ENCODE data around the gene TLL2.

Gene TLL2

DNA sequence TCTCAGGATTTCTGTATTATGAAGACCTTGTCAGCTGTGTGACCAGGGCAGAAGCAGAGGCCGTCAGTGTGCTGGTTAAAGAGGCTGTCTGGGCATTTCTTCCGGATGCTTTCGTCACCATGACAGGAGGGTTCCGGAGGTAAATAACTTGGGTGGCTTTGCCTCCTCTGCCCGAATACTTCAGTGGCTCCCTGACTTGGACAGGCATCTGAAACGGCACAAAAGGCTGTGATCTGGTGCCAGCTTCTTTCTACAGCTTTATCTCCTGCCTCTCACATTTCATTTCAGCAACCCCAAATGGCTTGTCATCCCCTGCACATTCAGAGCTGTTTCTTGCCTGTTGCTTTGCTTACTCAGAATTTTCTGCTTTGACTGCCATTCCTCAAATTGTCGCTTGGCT, 186.3 kb downstream of the TLL2 start:
- TF ChIP-seq, protein P1, sequence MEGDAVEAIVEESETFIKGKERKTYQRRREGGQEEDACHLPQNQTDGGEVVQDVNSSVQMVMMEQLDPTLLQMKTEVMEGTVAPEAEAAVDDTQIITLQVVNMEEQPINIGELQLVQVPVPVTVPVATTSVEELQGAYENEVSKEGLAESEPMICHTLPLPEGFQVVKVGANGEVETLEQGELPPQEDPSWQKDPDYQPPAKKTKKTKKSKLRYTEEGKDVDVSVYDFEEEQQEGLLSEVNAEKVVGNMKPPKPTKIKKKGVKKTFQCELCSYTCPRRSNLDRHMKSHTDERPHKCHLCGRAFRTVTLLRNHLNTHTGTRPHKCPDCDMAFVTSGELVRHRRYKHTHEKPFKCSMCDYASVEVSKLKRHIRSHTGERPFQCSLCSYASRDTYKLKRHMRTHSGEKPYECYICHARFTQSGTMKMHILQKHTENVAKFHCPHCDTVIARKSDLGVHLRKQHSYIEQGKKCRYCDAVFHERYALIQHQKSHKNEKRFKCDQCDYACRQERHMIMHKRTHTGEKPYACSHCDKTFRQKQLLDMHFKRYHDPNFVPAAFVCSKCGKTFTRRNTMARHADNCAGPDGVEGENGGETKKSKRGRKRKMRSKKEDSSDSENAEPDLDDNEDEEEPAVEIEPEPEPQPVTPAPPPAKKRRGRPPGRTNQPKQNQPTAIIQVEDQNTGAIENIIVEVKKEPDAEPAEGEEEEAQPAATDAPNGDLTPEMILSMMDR (conservative IDR thresholded peaks at IDR 0.05): no peak
- H3K27ac ChIP-seq: no peak overlapping the region

DNA sequence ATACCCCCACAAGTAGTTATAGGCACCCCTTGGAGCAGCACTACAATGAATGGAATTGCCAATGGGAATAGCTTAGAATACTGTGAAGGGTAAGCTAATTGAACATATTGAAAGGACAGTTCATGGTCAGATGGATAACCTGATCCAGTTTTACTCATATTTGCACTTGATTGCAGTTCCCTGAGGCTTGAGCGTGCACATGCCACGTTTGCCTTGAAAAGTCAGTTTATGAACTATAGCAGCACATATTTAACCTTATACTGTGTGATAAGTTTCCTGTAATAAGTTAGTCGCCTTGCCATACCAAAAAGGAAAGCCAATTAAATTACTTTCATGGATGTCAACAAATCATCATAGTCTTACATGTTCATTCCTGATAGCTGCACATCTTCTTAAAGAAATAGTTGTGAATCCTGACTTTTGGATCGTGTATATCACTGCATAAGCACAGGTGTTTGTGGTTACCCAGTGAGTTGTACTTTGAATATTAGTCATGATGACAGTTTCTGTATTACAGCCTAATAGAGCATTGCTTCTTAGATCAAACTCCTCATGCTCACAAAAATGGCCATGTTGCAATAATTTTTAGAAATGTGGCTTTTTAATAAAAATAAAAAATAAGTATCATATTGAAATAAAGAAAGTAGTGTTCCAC, 187.9 kb downstream of the TLL2 start:
- TF ChIP-seq, protein P1 (conservative IDR thresholded peaks at IDR 0.05): no peak
- H3K27ac ChIP-seq: no peak overlapping the region

DNA sequence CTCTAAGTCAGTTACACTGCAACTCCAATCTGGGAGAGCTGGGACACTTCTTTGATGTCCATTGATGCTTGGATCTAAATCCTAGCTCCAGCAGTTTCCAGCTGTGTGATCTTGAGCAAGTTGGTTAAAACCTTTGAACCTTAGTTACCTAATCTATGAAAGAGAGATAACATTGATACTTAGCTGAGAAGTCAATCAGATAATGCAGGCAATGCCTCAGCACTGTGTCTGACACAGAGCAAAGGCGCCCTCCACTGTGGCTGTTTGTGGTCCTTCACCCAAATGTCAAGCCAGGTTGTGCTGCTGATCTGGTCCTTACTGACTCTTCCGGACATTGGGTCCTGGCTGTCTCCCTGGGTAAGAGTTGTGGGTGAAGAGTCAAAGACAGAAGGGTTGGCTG, 189.3 kb downstream of the TLL2 start:
- TF ChIP-seq, protein P1 (conservative IDR thresholded peaks at IDR 0.05): no peak
- H3K27ac ChIP-seq: no peak overlapping the region

DNA sequence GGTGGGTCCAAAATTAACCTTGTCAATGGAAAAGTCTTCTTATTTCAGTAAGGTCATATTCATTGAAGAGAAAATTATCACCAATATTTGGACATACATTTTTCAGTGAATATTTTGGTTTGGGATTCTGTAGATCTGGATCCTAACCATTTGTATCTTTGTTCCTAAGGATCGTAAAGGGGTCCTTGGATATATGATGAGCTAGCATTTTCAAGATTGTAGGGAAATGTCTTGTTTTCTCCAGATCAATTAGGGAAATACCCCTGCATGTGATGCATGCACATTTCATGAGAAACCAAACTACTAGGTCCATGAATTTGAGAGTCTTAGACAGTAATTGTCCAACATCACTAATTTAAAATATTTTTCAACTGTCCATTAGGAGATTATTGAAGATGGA, 191.5 kb downstream of the TLL2 start:
- TF ChIP-seq, protein P1 (conservative IDR thresholded peaks at IDR 0.05): no peak
- no peak overlapping the region for H3K27ac ChIP-seq

DNA sequence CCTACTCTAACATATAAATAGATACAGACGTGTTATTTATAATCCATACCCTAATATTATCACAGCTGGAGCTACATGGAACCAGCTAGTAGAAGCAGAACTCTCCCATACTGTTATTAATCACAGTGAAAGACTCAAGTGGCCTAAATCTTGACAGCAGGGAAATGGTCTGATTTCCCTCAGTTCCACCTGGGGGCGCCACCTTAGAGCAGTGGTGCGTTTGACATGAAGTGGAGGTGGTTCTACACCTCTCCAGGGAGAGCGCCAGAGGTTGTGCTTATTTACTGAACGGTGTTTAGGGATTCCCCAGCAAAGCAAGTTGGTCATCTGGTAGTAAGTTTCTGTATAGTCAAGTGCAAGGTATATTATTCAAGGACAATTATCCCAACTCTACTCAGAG, 191.9 kb downstream of the TLL2 start:
- TF ChIP-seq, protein P1 (conservative IDR thresholded peaks at IDR 0.05): no peak
- no peak overlapping the region for H3K27ac ChIP-seq

DNA sequence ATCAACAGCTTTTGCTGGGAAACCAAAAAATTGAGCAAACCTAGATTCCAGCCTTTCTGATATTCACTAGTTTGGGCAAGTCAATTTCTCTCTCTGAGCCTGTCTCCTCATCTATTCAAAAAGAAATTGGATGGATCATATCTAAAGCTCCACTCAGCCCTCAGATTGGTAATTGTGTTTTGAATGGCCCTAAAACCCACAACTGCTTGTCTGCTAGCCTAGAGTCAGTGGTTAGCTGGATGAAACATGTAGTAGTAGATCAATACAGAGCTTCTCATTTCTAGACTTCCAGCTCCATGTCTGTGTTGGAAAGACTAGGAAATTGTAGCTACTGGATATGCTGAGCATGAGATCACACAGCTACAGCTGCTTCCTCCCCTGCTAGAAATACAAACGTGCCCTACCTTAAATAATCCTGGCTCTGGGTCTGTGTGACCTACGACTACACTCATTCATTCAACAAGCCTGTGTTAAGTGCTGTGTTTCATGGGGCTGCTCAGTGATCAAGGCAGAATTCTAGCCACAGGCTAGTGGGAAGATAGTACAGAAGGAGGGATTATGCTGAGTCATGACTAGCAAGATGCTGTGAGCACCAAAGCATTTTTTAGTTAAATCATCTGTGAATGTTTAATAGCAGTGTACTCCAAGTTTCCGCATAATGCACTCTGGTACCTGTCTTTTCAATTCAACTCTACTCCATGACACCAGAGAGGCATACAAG, 193.8 kb downstream of the TLL2 start:
- TF ChIP-seq, protein P1 (conservative IDR thresholded peaks at IDR 0.05): no peak
- no peak overlapping the region for H3K27ac ChIP-seq

DNA sequence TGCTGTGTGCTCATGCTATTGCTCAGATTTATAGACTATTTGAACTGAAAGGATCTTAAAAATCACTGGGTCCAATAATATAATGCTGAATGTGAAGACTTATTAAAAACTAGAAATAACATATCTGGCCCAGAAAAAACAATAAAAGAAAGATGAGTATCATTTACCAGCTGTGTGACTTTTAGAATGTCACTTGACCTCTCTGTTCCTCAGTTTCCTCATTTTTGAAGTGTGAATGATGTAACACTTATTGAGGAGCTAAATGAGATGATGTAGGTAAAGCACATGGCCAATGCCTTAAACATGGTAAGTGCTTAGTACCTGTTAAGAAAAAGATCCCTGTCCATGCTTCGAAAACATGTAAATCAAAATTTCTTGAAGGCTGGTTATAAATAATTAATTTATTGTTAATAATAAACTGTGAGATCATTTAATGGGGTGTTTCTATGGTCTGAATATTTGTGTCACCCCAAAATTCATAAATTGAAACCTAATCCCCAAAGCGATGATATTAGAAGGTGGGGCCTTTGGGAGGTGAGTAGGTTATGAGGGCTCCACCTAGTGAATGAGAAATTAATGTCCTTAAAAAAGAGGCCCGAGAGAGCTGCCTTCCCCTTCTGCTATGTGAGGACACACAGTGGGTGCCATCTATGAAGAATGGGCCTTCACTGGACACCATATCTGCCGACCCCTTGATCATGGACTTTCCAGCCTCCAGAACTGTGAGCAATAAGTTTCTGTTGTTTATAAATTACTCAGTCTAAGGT, 196.5 kb downstream of the TLL2 start:
- TF ChIP-seq, protein P1 (conservative IDR thresholded peaks at IDR 0.05): no peak; the same call in 1 of the 2 replicates
- H3K27ac ChIP-seq: no peak overlapping the region
